Thyroid gland (tissue), 4 donors: ENCODE results near the gene RHBDL3.

Source experiments
- POLR2A ChIP-seq, 2 donors: fragments of 450-650 bp; IDR thresholded peaks; one replicate each; pipeline ENCODE4 v1.6.1; 2017; ENCODE audit warnings: antibody characterized with exemption in 2 of 2, mild to moderate bottlenecking in 2 of 2, moderate library complexity in 1 of 2
- TF ChIP-seq, protein P1 (sequence below), 6 experiments: fragments of 200-600 bp in 3 of 6; fragments of 450-650 bp in 3 of 6; sonication (generic) in 3 of 6; IDR thresholded peaks; one replicate each; pipeline ENCODE4 v1.5.1; 2016 to 2019; ENCODE audit warnings: antibody characterized with exemption in 6 of 6, mild to moderate bottlenecking in 2 of 6, inconsistent platforms in 1 of 6, moderate library complexity in 1 of 6

DNA sequence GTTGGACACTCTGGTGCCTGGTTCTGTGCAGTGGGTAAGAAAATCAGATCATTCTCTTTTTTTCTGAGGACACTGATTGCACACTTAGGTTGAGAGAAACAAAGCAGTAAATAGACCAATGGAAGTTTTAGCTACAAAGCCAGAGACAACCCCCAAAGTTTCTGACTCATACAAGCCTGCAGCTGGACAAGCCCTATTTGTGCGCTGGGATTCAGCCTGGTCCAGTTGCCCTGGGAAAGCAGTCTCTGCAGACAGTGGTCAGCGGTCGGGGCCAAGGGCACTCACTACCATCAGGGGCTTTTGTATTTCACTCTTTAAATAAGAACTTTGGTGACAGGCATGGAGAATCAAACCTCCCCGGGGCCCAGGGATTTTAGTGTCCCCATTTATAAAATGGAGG, 6.0 kb upstream of the RHBDL3 start:
- TF ChIP-seq, protein P1, sequence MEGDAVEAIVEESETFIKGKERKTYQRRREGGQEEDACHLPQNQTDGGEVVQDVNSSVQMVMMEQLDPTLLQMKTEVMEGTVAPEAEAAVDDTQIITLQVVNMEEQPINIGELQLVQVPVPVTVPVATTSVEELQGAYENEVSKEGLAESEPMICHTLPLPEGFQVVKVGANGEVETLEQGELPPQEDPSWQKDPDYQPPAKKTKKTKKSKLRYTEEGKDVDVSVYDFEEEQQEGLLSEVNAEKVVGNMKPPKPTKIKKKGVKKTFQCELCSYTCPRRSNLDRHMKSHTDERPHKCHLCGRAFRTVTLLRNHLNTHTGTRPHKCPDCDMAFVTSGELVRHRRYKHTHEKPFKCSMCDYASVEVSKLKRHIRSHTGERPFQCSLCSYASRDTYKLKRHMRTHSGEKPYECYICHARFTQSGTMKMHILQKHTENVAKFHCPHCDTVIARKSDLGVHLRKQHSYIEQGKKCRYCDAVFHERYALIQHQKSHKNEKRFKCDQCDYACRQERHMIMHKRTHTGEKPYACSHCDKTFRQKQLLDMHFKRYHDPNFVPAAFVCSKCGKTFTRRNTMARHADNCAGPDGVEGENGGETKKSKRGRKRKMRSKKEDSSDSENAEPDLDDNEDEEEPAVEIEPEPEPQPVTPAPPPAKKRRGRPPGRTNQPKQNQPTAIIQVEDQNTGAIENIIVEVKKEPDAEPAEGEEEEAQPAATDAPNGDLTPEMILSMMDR (IDR thresholded peaks at IDR 0.05): no peak
- no peak for TF ChIP-seq POLR2A (IDR thresholded peaks at IDR 0.05)
